LHCN-M2 (cell line): ENCODE results near the gene LILRB4. TPM values are rescaled to one million over a fixed set of nuclear protein-coding genes. Genes with fewer than 3 reads are reported as not detected.
"Not testable (repeated sequence)": the region's sequence is repeated elsewhere in the genome, so short reads cannot be mapped to it uniquely, and the experiment has no call there.

Experiments
- DNase-seq: peaks from one replicate; pipeline ENCODE4 v3.0.0-alpha.2; 2012; ENCODE audit warnings: low read depth
- polyA plus RNA-seq: library from polyadenylated mRNA; unstranded; fragments of >200 nt; gene quantifications from one replicate; pipeline ENCODE4 v1.2.1, GENCODE V29; 2012; ENCODE audit warnings: missing spikeins
- total RNA-seq: library from RNA; depleted of rRNA; stranded (reverse); fragments of >200 nt; gene quantifications from 2 replicates; pipeline ENCODE4 v1.2.3, GENCODE V29; 2014; rRNA removed

The LILRB4 gene
- total RNA-seq = not detected in 2 replicates
- not detected for polyA plus RNA-seq

DNA sequence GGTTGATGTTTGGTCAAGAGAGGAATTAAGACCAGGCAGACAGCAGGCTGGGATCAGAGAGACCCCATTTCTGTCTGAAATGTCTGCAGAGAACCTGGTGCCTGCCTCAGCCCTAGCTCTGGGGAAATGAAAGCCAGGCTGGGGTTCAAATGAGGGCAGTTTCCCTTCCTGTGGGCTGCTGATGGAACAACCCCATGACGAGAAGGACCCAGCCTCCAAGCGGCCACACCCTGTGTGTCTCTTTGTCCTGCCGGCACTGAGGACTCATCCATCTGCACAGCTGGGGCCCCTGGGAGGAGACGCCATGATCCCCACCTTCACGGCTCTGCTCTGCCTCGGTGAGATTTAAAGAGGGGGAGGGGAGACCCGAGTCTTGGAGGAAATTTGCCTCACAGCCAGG lies at the start of gene LILRB4:
LILRB4 (plus strand) TSS at position 256 of the 400 bp plus-strand sequence; CDS start at position 305, 49 bp downstream.
- DNase-seq = no peak

DNA sequence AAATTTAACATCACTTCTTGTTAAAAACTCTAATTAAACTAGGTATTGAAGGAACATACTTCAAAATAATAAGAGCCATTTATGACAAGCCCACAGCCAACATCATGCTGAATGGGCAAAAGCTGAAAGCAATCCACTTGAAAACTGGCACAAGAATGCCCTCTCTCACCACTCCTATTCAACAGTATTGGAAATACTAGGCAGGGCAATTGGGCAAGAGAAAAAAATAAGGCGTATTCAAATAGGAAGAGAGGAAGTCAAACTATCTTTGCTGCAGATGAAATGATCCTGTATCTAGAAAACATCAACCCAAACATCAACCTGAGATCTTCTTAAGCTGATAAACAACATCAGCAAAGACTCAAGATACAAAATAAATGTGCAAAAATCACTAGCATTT lies 48.1 kb upstream of the LILRB4 start:
- no peak for DNase-seq

DNA sequence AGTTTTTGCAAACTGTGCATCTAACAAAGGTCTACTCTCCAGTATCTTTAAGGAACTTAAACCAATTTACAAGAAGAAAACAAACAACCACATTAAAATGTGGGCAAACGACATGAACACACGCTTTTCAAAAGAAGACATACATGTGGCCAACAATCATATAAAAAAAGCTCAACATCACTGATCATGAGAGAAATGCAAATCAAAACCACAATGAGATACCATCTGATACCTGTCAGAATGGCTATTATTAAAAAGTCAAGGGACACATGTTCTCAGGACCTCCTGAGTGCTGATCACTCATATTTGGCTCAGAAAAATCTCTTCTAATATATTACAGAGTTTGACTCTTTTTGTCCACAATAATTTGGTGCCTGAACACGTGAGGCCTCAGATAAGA lies 46.7 kb upstream of the LILRB4 start:
- no peak for DNase-seq

DNA sequence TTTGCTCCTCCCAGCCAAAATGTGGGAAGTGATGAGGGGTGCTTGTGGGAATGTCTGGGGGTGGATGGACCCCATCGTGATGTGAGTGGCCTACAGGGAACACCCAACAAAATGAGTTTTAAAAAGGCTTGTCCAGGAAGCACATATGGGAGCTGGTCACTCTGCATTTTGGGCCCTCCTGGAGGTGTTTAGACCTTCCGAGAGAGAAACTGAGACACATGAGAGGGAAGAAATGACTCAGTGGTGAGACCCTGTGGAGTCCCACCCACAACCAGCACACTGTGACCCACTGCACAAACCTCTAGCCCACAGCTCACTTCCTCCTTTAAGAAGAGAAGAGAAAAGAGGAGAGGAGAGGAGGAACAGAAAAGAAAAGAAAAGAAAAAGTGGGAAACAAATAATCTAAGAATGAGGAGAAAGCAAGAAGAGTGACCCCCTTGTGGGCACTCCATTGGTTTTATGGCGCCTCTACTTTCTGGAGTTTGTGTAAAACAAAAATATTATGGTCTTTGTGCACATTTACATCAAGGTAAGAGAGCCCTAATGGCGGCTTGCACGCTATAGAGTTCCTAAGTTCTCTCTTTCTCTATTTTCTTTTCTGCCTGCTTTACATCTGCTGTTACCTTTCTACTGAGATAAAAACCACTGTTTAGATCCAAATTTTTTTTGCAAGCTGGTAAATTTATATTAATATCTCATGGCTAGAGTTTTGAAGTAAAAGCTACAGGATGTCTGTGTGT lies 45.8 kb upstream of the LILRB4 start:
- no peak for DNase-seq

DNA sequence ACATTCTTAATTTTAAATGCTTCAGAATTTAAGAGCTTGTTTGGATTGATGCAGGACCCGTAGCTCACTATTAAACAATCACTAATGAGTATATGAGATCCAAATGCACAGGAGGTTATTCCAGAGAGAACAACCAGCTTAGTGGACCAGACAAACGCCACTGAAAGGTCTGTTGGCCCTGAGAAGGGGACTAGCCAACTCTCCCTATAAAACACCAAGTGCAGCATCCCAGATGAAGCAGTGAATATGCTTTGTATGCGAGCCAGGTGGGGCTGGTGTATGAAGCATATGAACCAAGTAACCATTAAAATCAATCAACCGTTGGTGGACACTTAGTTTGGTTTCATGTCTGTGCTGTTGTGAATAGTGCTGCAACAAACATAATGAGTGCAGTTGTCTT lies 42.3 kb upstream of the LILRB4 start:
- DNase-seq = no peak

DNA sequence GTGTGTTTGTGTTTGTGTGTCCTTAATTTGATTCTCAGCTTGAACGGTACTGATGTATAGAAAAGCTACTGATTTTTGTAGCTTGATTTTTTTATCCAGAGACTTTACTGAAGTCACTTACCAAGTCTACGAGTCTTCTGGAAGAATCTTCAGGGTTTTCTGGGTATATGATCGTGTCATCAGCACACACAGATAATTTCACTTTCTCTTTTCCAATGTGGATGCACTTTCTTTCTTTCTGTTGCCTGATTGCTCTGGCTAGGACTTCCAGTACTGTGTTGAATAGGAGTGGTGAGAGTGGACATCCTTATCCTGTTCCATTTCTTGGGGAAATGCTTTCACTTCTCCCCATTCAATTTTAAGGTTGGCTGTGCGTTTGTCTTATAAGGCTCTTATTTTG lies 40.4 kb upstream of the LILRB4 start:
- no peak for DNase-seq

DNA sequence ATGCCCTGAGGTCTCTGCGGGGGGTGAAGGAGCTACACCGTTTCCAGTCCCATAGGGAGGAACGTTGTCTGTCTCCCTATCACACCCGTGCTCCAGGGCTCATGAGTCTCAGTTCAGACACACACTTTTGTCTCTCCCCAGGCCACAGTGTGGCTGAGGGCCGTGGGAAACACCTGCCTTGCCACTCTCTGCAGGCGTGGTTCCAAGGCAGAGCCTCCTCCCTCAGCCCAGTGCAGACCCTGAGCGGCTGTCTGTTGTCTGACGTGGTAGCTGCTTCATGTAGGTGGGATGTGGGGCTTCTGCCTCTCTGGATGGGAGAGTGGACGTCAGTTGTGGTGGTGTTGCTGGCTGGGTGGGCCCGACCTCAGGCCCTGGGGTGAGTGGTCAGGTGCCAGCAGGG lies 38.6 kb upstream of the LILRB4 start:
- DNase-seq = not testable (repeated sequence)

DNA sequence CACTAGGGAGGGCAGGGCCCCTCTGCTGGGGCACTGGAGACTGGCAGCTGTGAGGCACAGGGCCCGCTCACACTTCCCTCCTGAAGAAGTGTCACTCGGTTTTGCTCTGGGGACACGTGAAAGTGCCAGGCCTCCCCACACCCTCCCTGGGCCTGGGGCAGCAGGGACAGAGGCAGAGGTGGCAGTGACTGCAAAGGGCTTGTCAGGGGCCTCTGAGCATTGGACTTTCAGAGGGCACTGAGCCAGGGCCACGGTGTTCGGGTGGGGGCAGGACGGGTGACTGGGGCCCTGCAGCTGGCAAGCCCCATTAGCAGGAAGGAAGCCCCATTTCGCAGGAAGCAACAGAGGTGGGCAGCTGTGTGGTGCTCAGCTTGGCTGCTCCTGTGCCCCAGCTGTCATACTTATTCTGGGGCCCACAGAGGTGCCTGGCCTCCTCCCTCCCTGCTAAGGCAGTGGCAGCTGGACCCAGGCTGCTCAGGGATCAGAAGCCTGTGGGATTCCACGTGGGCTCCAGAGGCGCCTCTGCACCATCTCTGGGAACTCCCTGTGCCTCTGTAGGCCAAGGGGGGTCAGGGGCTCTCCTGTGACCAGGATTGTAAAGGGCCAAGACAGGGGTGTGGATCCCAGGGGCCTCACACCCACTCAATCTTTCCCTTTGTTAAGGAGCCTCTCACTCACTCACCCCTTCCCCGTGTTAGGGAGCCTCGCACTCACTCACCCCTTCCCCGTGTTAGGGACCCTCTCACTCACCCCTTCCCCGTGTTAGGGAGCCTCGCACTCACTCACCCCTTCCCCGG lies 37.7 kb upstream of the LILRB4 start:
- not testable (repeated sequence) for DNase-seq

DNA sequence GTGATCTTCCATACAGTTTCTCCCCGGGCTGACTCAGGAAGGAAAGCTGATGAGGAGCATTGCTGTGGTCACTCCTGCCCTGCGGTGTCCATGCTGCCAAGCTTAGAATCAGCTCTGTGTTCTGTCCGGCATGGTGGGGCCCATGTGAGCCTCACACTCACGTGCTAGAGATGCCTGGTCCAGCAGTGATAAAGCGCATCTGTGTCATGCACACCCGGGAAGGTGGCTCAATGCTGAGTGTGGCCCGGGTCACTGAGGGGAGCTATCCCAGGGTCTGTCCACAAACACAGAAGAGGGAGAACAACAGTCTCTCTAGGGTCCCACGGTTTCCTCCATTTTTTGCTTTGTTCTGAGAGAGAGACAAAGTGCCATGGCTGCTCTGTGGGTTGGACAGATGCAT lies 36.0 kb upstream of the LILRB4 start:
- no peak for DNase-seq

DNA sequence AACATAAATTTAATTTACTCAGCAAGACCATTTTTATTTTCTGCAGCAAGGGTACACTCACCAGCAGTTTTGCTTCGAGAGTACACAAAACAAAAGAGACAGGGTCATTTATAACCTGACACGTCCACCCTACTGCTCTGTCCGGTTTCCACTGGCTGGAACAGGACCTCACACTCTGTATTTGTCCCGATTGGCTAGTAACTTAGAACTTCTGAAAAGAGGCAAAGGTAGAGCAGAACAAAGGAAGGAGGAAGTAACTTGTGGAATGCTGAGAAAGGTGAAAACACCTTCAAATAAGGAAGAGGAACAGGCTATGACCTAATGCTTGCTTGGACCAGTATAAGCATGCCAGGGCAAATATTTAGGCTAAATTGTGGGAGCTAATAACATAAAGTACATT lies 34.9 kb upstream of the LILRB4 start:
- DNase-seq = not testable (repeated sequence)

DNA sequence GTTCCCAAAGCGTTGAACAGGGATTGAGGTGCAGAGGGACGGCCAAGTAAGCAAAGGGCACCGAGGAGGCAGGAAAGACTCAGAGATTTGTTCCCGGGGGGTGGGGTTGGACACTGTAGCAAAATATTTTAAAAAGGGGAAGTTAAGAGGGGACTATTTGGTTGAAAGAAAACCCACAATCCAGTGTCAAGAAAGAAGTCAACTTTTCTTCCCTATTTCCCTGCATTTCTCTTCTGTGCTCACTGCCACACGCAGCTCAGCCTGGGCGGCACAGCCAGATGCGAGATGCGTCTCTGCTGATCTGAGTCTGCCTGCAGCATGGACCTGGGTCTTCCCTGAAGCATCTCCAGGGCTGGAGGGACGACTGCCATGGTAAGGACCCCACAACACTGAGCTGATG lies 32.5 kb upstream of the LILRB4 start, which contains the start of gene LILRB1:
LILRB1 (plus strand) TSS at position 223 of the 400 bp plus-strand sequence. CDS start 590 bp downstream, outside the sequence.
- not testable (repeated sequence) for DNase-seq

DNA sequence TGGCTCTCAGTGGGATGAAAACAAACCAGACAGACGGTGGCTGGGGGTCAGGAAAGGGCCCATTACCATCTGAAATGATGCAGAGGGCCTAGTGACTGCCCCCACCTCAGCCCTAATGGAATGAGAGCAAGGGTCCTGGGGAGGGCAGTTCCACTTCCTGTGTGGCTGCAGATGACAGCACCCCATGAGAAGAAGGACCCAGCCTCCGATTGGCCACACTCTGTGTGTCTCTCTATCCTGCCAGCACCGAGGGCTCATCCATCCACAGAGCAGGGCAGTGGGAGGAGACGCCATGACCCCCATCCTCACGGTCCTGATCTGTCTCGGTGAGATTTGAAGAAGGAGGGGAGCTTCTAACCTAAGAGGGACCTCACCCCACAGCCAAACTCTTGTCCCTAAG lies 32.0 kb upstream of the LILRB4 start:
- DNase-seq = no peak

DNA sequence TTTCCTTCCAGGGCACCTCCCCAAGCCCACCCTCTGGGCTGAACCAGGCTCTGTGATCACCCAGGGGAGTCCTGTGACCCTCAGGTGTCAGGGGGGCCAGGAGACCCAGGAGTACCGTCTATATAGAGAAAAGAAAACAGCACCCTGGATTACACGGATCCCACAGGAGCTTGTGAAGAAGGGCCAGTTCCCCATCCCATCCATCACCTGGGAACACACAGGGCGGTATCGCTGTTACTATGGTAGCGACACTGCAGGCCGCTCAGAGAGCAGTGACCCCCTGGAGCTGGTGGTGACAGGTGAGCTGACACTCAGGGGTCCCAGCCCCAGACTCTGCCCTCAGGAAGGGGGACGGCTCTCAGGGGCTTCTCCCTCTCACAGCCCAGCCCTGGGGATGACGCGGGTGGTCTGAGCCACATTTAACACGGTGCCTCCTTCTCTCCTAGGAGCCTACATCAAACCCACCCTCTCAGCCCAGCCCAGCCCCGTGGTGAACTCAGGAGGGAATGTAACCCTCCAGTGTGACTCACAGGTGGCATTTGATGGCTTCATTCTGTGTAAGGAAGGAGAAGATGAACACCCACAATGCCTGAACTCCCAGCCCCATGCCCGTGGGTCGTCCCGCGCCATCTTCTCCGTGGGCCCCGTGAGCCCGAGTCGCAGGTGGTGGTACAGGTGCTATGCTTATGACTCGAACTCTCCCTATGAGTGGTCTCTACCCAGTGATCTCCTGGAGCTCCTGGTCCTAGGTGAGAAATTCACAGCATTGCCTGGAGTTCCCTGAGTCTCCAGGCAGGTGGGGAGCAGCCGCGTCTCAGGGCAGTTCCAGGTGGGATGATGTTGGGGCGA lies 31.1 kb upstream of the LILRB4 start:
- DNase-seq = not testable (repeated sequence)

DNA sequence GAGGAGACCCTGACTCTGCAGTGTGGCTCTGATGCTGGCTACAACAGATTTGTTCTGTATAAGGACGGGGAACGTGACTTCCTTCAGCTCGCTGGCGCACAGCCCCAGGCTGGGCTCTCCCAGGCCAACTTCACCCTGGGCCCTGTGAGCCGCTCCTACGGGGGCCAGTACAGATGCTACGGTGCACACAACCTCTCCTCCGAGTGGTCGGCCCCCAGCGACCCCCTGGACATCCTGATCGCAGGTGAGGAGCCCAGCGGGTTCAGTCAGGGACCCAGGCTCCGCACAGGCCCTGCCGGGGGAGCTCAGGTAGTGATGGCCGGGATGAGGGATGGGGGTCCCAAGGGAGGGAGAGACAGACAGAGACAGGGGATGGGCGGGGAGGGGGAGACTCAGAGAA lies 30.3 kb upstream of the LILRB4 start:
- not testable (repeated sequence) for DNase-seq

DNA sequence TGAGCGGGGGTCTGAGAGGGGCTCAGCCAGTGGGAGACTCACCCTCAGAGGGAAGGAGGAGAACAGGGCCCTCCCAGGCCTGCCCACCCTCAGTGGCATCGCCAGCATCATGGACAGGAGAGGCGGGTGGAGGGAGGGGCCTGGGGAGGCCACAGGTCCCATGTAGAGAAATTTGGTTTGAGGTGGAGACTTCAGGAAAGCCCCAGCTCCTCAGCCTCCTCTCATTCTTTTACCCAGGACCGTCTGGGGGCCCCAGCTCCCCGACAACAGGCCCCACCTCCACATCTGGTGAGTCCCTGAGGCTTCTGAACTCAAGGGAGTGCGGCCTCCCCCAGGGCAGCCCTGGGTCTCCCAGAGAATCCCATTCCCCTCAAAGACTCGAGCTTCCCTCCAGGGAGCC lies 29.4 kb upstream of the LILRB4 start:
- DNase-seq = no peak

DNA sequence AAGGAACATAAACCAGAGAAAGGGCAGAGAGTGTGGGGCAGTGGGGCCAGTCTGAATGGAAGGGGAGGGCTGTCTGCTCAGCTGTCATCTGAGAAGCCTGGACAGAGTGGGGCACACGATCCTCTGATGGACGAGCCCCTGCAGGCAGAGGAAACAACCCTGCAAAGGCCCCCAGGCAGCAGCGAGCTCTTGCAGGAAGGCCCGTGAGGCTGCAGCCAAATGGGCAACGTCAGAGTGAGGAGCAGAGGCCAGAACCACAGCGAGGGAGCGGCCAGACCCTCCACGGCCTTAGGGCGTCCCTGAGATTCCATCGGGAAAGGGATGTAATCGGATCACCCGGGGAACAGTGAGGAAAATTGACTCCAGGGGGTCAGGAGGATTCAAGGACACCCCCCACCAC lies 26.7 kb upstream of the LILRB4 start:
- not testable (repeated sequence) for DNase-seq

DNA sequence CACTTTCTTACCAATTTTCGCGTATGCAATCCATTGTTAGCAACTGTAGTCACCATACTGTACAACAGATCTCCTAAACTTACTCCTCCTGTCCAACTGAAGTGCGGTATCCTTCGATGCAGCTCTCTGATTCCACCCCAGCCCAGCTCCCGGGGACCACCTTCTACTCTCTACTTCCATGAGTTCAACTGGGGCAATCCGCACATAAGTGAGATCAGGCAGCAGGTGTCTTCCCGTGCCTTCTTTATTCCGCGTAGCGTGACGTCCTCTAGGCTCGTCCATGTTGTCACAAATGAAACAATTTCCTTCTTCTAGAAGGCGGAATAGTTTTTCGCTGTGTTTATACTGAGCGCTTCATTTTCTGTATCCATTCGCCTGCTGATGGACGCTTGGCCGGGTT lies 24.1 kb upstream of the LILRB4 start:
- no peak for DNase-seq

DNA sequence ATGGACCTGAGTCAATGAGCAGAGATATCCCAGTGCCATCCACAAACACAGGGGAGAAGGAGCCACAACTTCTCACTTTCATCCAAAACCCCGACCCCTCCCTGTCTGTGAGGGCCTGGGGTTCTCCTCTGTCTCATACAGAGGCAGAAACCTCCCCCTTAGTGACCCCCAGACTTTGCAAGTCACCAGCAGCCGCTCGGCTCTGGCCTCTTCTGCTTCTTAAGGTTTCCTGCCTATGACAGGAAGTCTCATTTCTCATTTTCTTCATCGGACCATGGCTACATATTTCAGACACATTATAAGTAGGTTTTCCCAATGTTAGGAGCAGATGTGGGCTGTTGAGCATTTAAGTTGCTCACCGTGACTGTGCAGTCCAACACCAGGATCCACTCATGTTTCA lies 19.8 kb upstream of the LILRB4 start:
- DNase-seq = not testable (repeated sequence)

DNA sequence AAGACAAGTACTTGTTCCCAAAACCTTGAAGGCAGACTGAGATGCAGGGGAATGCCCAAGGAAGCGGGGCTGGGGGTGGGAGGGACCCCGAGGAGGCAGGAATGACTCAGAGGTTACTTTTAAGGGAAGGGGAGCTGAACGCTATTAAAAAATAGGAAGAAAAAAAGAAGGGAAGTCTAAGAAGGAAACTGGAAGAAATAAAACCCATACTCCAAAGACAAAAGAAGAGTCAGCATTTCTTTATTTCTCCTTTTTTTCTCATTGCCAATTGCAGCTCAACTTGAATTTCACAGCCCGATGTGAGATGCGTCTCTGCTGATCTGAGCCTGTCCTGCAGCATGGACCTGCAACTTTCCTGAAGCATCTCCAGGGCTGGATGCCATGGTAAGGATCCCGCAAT lies 19.2 kb upstream of the LILRB4 start:
- not testable (repeated sequence) for DNase-seq

DNA sequence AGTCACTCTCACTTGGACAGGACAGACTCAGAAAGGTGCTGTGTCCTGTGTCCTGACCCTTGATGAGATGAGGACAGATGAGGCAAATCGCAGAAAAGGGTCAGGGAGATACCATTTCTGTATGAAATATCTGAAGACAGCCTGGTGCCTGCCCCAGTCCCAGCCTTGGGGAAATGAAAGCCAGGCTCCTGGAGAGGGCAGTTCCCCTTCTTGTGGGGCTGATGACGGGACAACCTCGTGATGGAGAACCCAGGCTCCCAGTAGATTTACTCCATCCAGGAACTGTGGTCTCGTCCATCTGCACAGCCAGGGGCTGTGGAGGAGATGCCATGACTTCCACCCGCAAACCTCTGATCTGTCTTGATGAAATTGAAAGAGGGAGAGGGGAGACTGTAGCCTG lies 18.7 kb upstream of the LILRB4 start:
- DNase-seq = no peak

DNA sequence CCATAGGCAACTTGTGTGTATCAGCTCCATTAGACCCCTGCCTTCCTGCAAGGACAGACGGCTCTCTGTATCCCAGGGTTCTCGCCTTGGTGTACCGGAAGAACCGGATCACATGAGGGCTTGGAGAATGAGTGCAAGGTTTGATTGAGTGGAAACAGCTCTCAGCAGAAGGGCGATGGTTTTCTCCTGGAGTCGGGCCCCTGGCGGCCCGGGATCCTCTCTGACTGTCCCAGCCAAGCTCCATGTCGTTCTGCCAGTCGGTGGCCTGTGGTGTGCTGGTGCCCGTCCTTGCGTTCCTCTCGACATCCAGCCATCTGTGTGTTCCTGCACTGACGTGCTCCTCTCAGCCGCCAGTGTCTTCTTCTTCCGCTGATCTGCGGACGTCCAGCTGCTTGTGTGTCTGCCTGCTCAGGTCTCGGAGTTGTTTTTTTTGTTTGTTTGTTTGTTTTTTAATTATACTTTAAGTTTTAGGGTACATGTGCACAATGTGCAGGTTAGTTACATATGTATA lies 16.4 kb upstream of the LILRB4 start:
- no peak for DNase-seq

DNA sequence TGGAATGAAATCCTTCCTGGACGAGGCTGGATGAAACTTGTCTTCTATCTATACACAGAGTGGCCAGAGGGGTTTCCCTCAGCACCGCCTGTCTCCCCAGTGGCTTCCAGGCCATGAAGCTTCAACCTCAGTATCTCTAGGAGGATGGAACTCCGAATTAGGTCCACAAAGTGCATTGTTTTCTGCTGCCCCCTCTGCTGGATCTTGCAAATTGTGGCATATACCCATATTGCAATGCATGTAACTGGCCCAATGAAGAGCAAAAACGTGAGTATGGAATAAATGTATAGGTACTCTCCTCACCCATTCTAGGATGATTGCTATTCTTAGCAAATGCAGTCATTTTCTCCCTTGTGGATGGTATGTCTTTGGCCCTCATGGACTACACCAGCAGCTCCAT lies 14.7 kb upstream of the LILRB4 start:
- DNase-seq = peak; percentile 1
